Measurements from ENCODE around the gene CCDC57.

- TF ChIP-seq GATA3 (IDR thresholded peaks at IDR 0.05; ENCODE audit: low read depth, low read length) = no peak
- TF ChIP-seq GATA2 (IDR thresholded peaks at IDR 0.05; ENCODE audit: low read depth, low read length) = no peak
These were observed 25.3 kb upstream of the CCDC57 start for GRCh38 chr17:82237746-82238471.
